Muscle layer of colon (tissue), 2 donors: ENCODE measurements around the gene STXBP6.

Experiments used
- H3K27ac ChIP-seq: one replicate; pipeline ENCODE4 v1.7.0; 2013; ENCODE audit warnings: low read depth, mild to moderate bottlenecking, low read length, moderate library complexity
- H3K27me3 ChIP-seq, 2 donors: one replicate each; pipeline ENCODE4 v1.7.0; 2013; ENCODE audit warnings: low read length in 2 of 2, mild to moderate bottlenecking in 2 of 2; ENCODE audit not compliant: insufficient read depth in 2 of 2, control insufficient read depth in 1 of 2
- H3K36me3 ChIP-seq: one replicate; pipeline ENCODE4 v1.7.0; 2013; ENCODE audit warnings: mild to moderate bottlenecking, low read length; ENCODE audit not compliant: insufficient read depth
- H3K4me1 ChIP-seq: one replicate; pipeline ENCODE4 v1.7.0; 2013; ENCODE audit warnings: mild to moderate bottlenecking, low read length; ENCODE audit not compliant: insufficient read depth
- H3K4me3 ChIP-seq, 2 donors: one replicate each; pipeline ENCODE4 v1.7.0; 2013; ENCODE audit warnings: low read length in 2 of 2, low read depth in 1 of 2, mild to moderate bottlenecking in 1 of 2, moderate library complexity in 1 of 2
- H3K9ac ChIP-seq: one replicate; pipeline ENCODE4 v1.7.0; 2013; ENCODE audit warnings: low read length
- H3K9me3 ChIP-seq: one replicate; pipeline ENCODE4 v1.7.0; 2013; ENCODE audit warnings: mild to moderate bottlenecking, low read length
- donor health status: abdominal sarcoma.
- donor health status: Adenocarcinoma of cecum.

STXBP6 gene

GRCh38 chr14:25050269-25051150, 563 bp upstream of the STXBP6 start:
- Histone ChIP-seq H3K27ac (peak overlapping the region; percentile 85), H3K4me3 (peak overlapping the region; percentile 76 to 84), H3K27me3 (peaks cover 0 to 6% of the 10 kb centered on the region in 2 donors), H3K4me1 (peaks cover 20% of the 10 kb centered on the region), H3K9ac (peak overlapping the region; percentile 32), H3K36me3 (no peaks in the 10 kb centered on the region), H3K9me3 (no peaks in the 10 kb centered on the region)

- peak overlapping the region; percentile 40 for H3K9ac ChIP-seq
- H3K27ac ChIP-seq, result peak overlapping the region; percentile 85
- peaks cover 0 to 6% of the 10 kb centered on the region in 2 donors for H3K27me3 ChIP-seq
- H3K9me3 ChIP-seq, result no peaks in the 10 kb centered on the region
- H3K4me1 ChIP-seq, result peaks cover 20% of the 10 kb centered on the region
- no peaks in the 10 kb centered on the region for H3K36me3 ChIP-seq
- H3K4me3 ChIP-seq, result peak overlapping the region; percentile 76 to 84
Measured at GRCh38 chr14:25049093-25049567, 817 bp downstream of the STXBP6 start.

DNA sequence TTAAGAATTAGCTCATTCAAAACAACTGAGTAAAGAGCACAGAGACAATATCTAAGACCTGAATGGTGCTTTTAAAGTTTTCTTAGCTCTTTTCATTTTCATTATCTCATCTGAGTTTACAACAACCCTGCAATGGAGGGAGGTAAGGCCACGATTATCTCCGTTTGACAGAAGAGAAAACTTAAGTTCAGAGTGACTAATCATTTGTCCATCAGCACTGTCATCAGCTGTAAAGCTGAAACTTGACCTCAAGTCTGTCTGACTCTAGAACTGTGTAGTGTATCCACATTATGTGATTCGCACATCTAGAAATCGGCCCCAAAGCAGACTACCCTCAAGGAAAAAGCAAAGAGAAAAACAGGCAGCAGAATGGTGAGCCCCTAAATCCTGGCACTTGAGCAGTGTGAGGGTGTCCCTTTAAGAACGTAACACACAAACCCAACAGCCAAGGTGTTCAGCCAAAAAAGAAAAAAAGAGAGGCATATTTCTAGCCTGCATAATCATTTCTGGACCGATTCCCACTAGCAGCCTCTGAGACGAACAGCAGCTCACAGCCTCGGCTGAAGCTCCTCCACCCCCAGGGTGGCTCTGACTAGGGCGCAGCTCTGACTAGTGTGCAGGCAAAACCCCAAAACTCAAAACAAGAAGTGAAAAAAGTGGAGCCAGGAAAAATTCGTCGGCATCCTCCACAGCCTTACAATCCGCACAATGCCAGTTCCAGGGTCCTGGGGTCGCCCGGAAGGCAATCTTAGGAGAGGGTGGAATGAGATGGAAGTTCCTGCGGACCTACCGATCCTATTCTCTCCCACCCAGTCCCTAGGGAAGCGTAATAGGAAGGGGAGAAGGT, 1.6 kb downstream of the STXBP6 start:
- Histone ChIP-seq H3K36me3 (no peaks in the 10 kb centered on the region), H3K27ac (peak overlapping the region; percentile 85), H3K9me3 (no peaks in the 10 kb centered on the region), H3K27me3 (peaks cover 0 to 6% of the 10 kb centered on the region in 2 donors), H3K9ac (peak overlapping the region; percentile 40), H3K4me3 (peak overlapping the region; percentile 76 to 84), H3K4me1 (peaks cover 24% of the 10 kb centered on the region)

GRCh38 chr14:25046301-25046943, 3.5 kb downstream of the STXBP6 start:
- no peaks in the 10 kb centered on the region for H3K36me3 ChIP-seq
- H3K27me3 ChIP-seq, result no peaks in the 10 kb centered on the region
- H3K4me1 ChIP-seq, result peaks cover 39% of the 10 kb centered on the region
- no peak overlapping the region for H3K27ac ChIP-seq
- H3K9ac ChIP-seq, result no peak overlapping the region
- H3K9me3 ChIP-seq, result no peaks in the 10 kb centered on the region
- H3K4me3 ChIP-seq, result no peak overlapping the region

DNA sequence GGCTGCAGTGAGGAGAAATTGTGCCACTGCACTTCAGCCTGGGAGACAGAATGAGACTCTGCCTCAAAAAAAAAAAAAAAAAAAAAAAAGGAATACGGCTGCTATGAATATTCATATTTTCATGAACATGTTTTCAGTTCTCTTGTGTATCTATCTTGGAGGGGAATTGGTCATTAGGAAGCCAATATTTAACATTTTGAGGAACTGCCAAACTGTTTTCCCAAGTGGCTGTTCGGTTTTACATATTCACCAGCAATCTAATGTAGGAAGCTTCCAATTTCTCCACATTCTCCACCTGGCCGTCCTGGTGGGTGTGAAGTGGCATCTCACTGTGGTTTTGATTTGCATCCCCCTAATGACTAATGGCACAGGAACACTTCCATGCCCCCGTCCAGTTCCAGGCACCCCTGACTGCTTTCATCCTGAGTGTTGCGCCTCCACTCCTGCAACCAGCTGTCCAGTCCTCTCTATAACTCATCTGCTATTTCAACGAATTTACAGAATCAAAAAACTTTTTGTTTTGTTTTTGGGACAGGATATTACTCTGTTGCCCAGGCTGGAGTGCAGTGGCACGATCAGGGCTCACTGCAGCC, 5.7 kb downstream of the STXBP6 start:
- Histone ChIP-seq H3K4me3 (no peak overlapping the region), H3K9ac (no peak overlapping the region), H3K27ac (no peak overlapping the region), H3K9me3 (no peaks in the 10 kb centered on the region), H3K4me1 (peaks cover 33% of the 10 kb centered on the region), H3K27me3 (no peaks in the 10 kb centered on the region), H3K36me3 (no peaks in the 10 kb centered on the region)

DNA sequence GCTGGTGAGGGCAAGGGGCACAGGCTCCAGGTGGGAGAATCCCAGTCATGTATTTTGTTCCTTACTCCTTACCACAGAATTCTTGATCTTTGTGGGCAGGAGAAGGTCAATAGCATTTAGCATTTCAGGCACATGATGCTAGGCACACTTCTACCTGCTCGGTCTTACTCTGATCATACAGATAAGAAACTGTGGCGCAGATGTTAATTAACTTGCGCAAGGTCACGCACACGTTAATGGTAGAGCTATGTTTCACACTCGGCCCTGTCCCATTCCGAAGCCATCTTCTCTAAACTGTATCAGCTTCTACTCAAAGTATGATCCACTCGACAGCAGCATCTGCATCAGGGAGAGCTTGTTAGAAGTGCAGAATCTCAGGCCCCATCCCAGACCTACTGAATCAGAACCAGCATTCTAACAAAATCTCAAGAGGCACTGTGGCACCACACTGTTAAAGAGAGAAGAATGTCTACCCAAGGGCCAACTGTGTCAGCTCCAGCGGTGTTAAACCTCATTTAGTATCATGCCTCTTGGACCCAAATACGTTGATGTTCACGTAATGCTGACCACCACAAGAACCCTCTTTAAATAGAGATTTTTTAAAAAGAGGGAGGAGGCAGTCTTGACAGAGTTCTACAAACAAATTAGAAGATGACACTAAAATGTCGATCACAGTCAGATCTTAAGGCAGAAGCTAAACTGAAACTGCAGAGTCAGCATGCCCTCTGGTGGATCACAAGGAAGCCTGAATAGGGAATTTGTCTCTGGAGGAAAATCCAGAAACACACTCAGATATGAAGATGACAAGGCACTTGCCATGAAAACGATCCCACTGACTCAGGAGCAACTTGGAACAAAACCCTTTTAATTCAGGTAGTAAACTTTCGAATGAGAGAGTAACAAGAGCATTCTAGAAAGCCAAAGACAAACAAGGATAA, 7.3 kb downstream of the STXBP6 start:
- Histone ChIP-seq H3K9me3 (no peaks in the 10 kb centered on the region), H3K27me3 (no peaks in the 10 kb centered on the region), H3K36me3 (no peaks in the 10 kb centered on the region), H3K9ac (no peak overlapping the region), H3K4me1 (peaks cover 24% of the 10 kb centered on the region), H3K27ac (no peak overlapping the region), H3K4me3 (no peak overlapping the region)

GRCh38 chr14:25041898-25042297, 8.0 kb downstream of the STXBP6 start:
- Histone ChIP-seq H3K27me3 (no peaks in the 10 kb centered on the region), H3K9ac (no peak overlapping the region), H3K4me3 (no peak overlapping the region), H3K9me3 (no peaks in the 10 kb centered on the region), H3K36me3 (no peaks in the 10 kb centered on the region), H3K27ac (no peak overlapping the region), H3K4me1 (peaks cover 27% of the 10 kb centered on the region)

DNA sequence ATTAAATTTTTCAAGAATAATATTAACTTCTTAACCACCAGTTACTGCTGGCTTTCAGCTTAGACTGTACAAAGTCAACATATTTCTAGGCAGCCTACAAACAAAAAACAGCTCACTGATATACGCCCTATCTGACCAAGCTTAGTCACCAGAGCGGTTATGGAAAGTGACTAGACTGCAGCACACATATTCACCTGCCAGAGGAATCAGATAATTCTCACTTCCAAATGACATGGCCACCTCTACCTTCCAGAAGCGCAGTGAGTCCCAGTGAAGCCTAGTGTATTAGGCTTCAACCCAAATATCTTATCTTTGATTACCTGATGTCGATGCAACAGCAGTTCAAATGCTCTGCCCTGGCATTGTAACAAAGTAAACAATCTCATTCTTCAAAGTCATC, 8.5 kb downstream of the STXBP6 start:
- Histone ChIP-seq H3K36me3 (no peaks in the 10 kb centered on the region), H3K9ac (no peak overlapping the region), H3K9me3 (no peaks in the 10 kb centered on the region), H3K27me3 (no peaks in the 10 kb centered on the region), H3K4me3 (no peak overlapping the region), H3K4me1 (peaks cover 28% of the 10 kb centered on the region), H3K27ac (no peak overlapping the region)

DNA sequence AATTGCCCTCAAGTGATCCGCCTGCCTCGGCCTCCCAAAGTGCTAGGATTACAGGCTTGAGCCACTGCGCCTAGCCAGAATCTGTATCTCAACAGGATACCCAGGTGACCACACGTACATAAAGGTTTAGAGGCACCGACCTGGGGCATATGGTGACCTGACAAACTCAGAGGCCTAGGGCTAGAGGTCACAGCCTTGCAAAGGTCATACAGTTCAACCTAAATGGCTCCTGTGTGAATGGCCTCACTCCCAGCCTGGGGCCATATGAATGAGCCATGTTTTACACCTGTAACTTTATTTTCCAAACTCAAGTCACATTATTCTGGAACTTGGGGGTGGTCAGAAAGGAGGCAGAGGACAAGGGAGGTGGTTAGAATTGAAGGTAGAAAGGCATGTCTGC, 10.0 kb downstream of the STXBP6 start:
- Histone ChIP-seq H3K27me3 (no peaks in the 10 kb centered on the region), H3K4me1 (peaks cover 28% of the 10 kb centered on the region), H3K4me3 (no peak overlapping the region), H3K9ac (no peak overlapping the region), H3K27ac (no peak overlapping the region), H3K9me3 (no peaks in the 10 kb centered on the region), H3K36me3 (no peaks in the 10 kb centered on the region)

GRCh38 chr14:25038044-25038668, 11.8 kb downstream of the STXBP6 start:
- peaks cover 24% of the 10 kb centered on the region for H3K4me1 ChIP-seq
- no peak overlapping the region for H3K27ac ChIP-seq
- no peaks in the 10 kb centered on the region for H3K36me3 ChIP-seq
- H3K27me3 ChIP-seq, result no peaks in the 10 kb centered on the region
- no peak overlapping the region for H3K4me3 ChIP-seq
- H3K9me3 ChIP-seq, result no peaks in the 10 kb centered on the region
- no peak overlapping the region for H3K9ac ChIP-seq
